ENCODE data around the gene S100A12.

The S100A12 gene

DNA sequence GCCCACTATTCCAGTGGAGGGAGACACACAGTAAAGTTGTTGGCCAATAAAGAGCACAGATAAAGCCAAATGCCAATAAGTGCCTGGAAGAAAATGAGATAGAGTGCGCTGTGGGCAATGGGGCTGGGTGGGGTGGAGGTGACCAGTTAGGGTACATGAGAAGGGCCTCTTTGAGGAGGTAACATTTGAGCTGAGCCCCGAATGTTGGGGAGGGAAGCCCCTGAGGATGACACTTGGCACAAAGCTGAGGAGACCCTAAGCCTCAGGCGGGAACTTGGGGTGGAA is 16.8 kb downstream of the S100A12 start:
- intact Hi-C loops (cut with micrococcal nuclease) = loop anchor here (2.0 to 5.0 kb wide), 2 partner anchors 28 to 209 kb away; partner anchors contain the start of gene S100A2
- Mint-ChIP-seq H3K36me3 (ENCODE audit: low read depth) (peaks cover 18% of the 10 kb centered on the region), H3K27me3 (no peaks in the 10 kb centered on the region), H3K9me3 (no peaks in the 10 kb centered on the region), H3K27ac (peak overlapping the region; percentile 94), H3K4me1 (ENCODE audit: low read depth) (peaks cover 75% of the 10 kb centered on the region), H3K4me3 (peak overlapping the region; percentile 81)

DNA sequence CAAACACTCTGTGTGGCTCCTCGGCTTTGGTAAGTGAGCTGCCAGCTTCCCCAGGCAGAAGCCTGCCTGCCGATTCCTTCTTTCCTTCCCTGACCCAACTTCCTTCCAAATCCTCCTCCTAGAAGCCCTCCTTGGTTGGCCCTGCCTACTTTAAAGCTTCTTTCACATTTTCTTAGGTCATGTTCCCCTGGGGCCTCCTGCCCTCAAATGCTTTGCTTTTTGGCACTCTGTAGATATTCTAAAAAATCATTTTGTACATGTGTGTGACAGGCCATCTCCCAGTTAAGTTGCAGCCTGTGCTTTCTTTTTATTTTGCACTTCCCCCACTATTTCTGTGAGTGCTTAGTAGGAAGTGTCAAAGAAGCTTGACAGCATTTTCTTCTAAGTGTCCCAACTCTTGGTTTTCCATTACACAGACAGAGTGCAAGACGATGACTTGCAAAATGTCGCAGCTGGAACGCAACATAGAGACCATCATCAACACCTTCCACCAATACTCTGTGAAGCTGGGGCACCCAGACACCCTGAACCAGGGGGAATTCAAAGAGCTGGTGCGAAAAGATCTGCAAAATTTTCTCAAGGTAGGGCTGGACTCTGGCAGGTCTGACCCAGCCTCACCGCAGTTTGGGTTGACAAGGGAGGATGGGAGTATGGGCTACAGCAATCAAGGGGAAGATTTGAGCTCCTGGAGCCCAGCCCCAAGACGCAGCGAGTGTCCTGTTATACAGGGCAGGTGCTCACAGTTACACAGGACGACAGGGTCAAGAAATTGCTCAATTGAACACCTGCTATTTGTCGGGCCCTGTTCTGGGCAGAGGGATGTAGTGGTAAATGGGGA is 17.3 kb downstream of the S100A12 start, which contains the start of gene S100A9:
S100A9 (plus strand) TSS at position 2 of the 838 bp plus-strand sequence; CDS start at position 432, 430 bp downstream.
- Mint-ChIP-seq H3K4me3 (peak within 1 kb of the TSS; percentile 81), H3K4me1 (ENCODE audit: low read depth) (peaks cover 69% of the 10 kb centered on the region), H3K27me3 (no peaks in the 10 kb centered on the region), H3K27ac (peak within 1 kb of the TSS; percentile 94), H3K36me3 (ENCODE audit: low read depth) (peaks cover 18% of the 10 kb centered on the region), H3K9me3 (no peaks in the 10 kb centered on the region)
- intact Hi-C loops (cut with micrococcal nuclease) = loop anchor here (2.0 to 5.0 kb wide), 2 partner anchors 29 to 209 kb away; partner anchors contain the start of gene S100A2

DNA sequence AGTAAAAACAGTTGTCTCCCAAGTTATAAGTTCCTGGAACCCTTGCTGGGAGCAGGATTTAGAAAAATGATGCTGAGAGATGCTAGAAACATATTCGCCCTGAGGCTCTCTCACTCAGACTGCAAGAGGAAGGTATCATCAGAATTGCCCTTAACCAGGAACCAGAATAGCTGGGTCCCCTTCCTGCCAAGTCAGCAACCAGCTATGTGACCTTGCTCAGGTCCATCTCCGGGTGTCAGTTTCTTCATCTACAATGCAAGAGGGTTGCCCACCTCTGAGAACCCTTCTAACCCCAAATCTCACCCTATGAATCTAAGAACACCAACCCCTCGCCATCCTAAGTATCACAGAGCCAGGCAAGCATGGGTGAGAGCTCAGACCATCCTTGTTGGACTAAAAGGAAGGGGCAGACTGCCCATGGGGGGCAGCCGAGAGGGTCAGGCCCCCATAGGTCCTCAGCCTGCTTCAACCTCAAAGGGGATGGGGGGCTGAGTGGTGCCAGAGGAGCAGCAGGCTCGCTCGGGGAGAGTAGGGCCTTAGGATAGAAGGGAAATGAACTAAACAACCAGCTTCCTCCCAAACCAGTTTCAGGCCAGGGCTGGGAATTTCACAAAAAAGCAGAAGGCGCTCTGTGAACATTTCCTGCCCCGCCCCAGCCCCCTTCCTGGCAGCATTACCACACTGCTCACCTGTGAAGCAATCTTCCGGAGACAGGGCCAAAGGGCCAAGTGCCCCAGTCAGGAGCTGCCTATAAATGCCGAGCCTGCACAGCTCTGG is 18.2 kb downstream of the S100A12 start:
- intact Hi-C loops (cut with micrococcal nuclease) = loop anchor here (5.0 kb wide), 1 partner anchor 210 kb away; the partner anchor contains the start of gene S100A2
- Mint-ChIP-seq H3K27ac (peak overlapping the region; percentile 94), H3K4me1 (ENCODE audit: low read depth) (peaks cover 61% of the 10 kb centered on the region), H3K4me3 (peak overlapping the region; percentile 81), H3K27me3 (no peaks in the 10 kb centered on the region), H3K9me3 (no peaks in the 10 kb centered on the region), H3K36me3 (ENCODE audit: low read depth) (peaks cover 18% of the 10 kb centered on the region)

DNA sequence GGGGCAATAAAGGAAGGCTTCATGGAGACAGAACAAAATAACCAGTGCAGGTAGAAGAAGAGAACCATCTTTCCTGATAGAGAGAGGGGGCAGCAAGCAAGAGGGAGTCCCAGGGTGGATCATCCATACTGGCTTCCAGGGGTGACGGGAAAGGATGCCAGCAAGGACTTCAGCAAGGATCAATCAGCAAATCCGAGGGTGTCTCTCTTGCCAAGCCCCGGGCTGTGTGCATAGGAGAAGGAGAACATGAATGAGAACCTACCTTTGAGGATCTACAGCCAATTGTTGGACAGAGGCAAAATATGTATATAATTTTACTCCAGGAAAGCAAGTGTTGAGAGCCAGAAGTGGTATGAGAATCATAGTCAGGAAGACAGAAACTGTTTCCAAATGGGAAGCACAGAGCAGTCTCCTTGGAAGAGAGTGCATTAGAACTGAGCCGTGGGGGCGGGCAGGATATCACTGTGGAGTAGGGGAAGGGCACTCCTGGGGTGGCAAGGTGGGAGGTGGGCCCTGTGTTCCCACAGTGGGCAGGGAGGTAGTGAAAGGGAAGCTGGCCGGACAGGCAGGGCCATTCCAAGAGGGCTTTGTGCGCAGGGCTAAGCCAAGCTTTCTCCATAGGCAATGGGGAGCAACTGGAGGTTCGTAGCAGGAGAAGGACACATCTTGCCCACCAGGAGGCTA is 18.9 kb downstream of the S100A12 start:
- Mint-ChIP-seq H3K4me3 (peak overlapping the region; percentile 17), H3K27ac (peak overlapping the region; percentile 94), H3K27me3 (peaks cover 1% of the 10 kb centered on the region), H3K4me1 (ENCODE audit: low read depth) (peaks cover 54% of the 10 kb centered on the region), H3K9me3 (no peaks in the 10 kb centered on the region), H3K36me3 (ENCODE audit: low read depth) (peaks cover 18% of the 10 kb centered on the region)
- intact Hi-C loops (cut with micrococcal nuclease) = loop anchor here (5.0 kb wide), 1 partner anchor 211 kb away; the partner anchor contains the start of gene S100A2

DNA sequence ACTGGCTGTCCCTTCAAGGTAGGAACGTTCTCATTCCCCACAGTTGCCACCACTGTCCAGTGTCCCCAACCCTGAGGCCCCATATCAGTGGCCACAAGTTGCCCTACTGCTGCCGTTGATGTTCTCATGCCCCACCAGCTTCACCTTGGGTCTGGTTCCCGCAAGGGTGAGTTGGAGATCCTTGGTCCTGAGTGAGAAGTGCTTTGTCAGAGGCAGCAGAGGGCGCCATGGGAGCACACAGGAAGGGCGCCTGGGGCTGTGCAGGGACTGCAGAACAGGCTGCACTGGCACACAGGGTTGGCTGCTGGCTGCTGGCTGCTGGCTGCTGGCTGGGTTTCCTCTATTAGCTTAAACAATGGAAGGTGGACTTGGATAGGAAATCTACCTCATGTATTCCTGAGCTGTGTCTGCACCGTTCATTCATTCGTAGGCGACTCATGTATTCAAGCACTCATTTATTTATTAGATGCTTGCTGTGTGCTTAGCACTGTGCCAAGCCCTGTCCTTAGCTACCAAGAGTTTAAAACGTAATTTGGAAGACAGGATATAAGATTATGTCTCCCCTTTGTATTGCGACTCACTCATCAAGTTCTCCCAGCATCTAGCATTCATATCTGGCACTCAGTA is 19.9 kb downstream of the S100A12 start:
- peaks cover 44% of the 10 kb centered on the region for H3K4me1 Mint-ChIP-seq (ENCODE audit: low read depth)
- H3K27me3 Mint-ChIP-seq = peaks cover 5% of the 10 kb centered on the region
- intact Hi-C loops (cut with micrococcal nuclease) = loop anchor here (1.0 to 5.0 kb wide), 2 partner anchors 49 to 212 kb away; partner anchors contain the start of gene S100A2
- no peak overlapping the region for H3K4me3 Mint-ChIP-seq
- no peak overlapping the region for H3K27ac Mint-ChIP-seq
- peaks cover 9% of the 10 kb centered on the region for H3K36me3 Mint-ChIP-seq (ENCODE audit: low read depth)
- no peaks in the 10 kb centered on the region for H3K9me3 Mint-ChIP-seq

DNA sequence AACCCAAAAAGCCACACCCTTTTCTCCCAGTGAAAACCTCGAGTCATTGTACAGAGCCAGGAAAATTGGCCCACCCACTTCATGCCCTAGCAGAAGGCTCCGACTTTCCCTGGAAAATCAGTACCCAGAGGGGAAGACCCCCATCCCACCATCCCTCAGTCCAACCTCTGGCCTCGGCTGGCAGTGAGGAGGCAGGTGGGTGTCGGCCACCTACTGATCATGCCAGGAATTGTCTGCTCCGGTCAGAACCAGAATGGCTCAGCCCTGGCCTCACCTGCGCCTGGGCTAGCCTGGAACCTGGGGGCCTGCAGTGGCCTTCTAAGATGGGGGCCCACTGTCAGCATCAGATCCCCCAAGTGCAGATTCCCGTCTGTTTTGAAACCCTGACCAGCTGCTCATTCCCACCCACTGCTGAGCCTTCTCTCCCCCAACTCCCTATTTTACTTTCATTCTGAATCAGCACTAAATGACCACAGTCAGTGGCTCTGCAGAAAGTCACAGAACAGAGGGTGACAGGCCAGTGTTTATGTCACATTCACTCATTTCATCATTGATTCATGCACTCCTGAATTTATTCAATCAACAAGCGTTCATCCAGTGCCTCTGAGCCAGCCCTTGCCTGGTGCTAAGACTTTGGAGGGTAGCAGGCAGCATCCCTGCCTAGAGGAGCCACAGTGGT is 20.8 kb downstream of the S100A12 start:
- Mint-ChIP-seq H3K4me3 (no peak overlapping the region), H3K4me1 (ENCODE audit: low read depth) (peaks cover 41% of the 10 kb centered on the region), H3K27me3 (peaks cover 8% of the 10 kb centered on the region), H3K36me3 (ENCODE audit: low read depth) (peaks cover 8% of the 10 kb centered on the region), H3K9me3 (no peaks in the 10 kb centered on the region), H3K27ac (no peak overlapping the region)
- intact Hi-C loops (cut with micrococcal nuclease) = loop anchor here (1.0 to 5.0 kb wide), 2 partner anchors 50 to 213 kb away; partner anchors contain the start of gene S100A2

DNA sequence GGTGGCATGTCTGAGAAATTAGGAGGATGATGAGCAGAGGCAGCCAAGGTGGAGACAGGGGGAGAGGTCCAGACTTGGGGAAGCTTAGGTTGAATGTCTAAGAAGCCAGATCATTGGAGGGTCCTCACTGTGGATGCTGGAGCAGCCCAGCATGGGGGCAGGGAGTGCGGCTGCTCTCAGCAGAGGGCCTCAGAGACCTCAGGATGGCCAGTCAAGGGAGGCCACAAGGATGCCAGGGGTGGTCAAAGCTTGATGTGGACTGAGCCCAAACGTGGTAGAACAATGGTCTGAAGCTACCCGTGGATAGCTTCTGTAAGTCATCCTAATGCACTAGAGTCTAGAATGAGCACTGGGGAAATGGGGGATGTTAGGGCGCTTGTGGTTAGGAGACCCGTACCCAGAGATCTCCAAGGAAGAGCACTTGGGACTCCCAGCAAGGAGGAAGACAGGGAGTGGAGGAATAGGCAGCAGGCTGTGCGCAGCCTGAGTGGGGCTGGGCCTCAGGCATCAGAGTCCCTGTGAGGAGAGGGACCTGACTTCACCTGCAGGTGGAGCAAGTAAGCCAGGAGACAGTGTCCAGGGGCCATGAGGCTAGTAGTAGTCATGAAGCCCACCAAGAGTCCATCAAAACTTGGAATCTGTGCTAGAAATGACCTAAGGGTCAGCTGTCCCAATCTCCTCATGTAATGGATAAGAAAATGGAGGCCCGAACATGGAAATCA is 22.0 kb downstream of the S100A12 start:
- no peak overlapping the region for H3K4me3 Mint-ChIP-seq
- intact Hi-C loops (cut with micrococcal nuclease) = no loop called here
- peaks cover 15% of the 10 kb centered on the region for H3K27me3 Mint-ChIP-seq
- no peak overlapping the region for H3K27ac Mint-ChIP-seq
- H3K4me1 Mint-ChIP-seq (ENCODE audit: low read depth) = peaks cover 43% of the 10 kb centered on the region
- no peaks in the 10 kb centered on the region for H3K9me3 Mint-ChIP-seq
- peaks cover 5% of the 10 kb centered on the region for H3K36me3 Mint-ChIP-seq (ENCODE audit: low read depth)

DNA sequence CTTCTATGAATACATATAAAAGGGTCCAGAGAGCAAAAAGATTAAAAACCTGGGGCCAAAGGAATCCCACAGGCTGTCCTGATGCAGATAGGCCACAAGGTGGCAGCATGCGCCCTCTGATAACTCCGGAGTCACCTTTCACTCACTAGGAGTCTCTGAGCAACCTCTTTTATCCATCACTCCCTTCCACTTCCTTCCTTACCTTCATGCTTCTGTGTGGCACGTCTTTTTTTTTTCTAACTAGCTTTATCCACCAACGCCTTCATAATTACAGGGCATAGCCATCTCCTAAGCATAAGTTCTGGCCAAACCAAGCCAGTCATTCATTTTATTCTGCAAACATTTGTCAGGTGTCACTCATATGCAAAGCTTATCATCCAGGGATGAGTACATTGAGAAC is 22.9 kb downstream of the S100A12 start:
- peaks cover 15% of the 10 kb centered on the region for H3K27me3 Mint-ChIP-seq
- intact Hi-C loops (cut with micrococcal nuclease) = loop anchor here (1.0 kb wide), 1 partner anchor 143 kb away; no protein-coding TSS in a partner anchor

DNA sequence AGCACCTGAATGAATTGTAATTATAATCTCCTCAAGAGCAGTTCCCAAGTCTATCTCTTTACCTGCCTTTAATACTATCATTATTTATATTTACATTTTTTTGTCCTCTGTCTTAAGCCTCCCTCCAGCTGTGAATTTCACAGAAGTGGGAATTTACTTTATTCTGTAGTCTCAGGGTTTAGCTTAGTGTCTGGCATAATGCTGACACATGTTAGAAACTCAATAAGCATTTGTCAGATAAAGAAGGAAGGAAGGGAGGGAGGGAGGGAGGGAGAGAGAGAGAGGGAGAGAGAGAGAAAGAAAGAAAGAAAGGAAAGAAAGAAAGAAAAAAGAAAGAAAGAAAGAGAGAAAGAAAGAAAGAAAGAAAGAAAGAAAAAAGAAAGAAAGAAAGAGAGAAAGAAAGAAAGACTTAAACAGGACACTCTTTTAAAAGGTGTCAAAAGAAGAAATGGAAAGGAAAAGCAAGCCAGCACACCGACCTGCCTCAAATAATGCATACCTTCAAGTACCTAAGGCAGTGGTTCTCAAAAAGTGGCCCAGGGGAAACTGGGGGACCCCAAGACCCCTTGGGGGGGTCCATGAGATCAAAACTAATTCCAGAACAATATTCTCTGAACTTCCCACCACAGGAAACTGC is 25.0 kb downstream of the S100A12 start:
- no peaks in the 10 kb centered on the region for H3K9me3 Mint-ChIP-seq
- H3K4me1 Mint-ChIP-seq (ENCODE audit: low read depth) = peaks cover 31% of the 10 kb centered on the region
- H3K27ac Mint-ChIP-seq = no peak overlapping the region
- H3K4me3 Mint-ChIP-seq = no peak overlapping the region
- intact Hi-C loops (cut with micrococcal nuclease) = no loop called here
- H3K27me3 Mint-ChIP-seq = peaks cover 25% of the 10 kb centered on the region
- no peaks in the 10 kb centered on the region for H3K36me3 Mint-ChIP-seq (ENCODE audit: low read depth)

More for the DNA sequence above, 22.9 kb downstream of the S100A12 start:
- Mint-ChIP-seq H3K36me3 (ENCODE audit: low read depth) (no peaks in the 10 kb centered on the region), H3K4me1 (ENCODE audit: low read depth) (peaks cover 36% of the 10 kb centered on the region), H3K27ac (no peak overlapping the region), H3K4me3 (no peak overlapping the region), H3K9me3 (no peaks in the 10 kb centered on the region)

DNA sequence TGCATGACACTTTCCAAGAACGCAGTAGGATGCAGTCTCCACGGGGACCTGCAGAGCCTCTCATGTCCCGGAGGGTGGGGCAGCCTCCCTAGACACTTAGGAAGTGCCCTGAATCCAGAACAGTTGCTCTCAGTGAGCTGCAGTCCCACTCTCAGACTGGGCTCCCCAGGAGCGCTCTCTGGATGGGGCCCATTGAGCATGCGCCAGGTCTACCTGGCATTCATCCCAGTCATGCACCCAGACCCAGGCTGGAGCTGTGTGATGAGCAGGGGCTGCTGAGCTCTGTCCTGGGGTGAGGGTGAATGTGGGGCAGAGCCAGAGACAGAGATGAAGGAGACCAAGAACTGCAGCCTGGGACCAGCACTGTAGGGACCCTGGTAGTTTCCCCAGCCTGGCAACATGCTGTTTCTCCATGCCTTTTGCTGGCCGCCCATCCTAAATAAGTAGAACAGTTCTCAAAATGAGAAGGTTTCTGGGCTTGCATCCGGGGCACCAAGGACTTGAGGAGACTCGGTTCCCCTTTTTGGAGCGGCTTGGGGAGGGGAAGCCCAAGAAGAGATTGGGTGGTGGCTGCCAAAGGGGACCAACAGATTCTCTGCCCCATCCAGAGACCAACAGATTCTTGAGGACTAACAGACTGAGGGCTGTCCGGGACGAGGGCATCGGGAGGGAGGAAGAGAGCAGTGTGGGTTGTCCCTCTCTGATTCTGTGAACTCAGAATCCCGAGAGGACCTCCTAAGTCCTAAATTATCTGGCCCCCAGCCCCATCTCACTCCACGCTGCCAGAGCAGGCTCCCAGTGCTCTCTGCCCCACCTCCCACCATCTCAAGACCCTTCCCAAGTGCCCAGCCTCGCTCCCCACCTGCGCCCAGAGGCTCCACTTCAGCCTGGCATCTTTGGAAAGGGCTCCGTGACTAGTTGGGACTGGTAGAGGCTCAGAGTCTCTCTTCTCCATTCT is 25.8 kb downstream of the S100A12 start:
- no peaks in the 10 kb centered on the region for H3K36me3 Mint-ChIP-seq (ENCODE audit: low read depth)
- H3K4me1 Mint-ChIP-seq (ENCODE audit: low read depth) = peaks cover 36% of the 10 kb centered on the region
- H3K27ac Mint-ChIP-seq = no peak overlapping the region
- H3K27me3 Mint-ChIP-seq = peaks cover 25% of the 10 kb centered on the region
- intact Hi-C loops (cut with micrococcal nuclease) = no loop called here
- H3K9me3 Mint-ChIP-seq = no peaks in the 10 kb centered on the region
- H3K4me3 Mint-ChIP-seq = no peak overlapping the region

Data from dendritic cell treated with granulocyte-macrophage colony-stimulating factor and Interleukin-4, amounts not matched to agents 40 ng/mL and 50 ng/mL, for 4 days (primary cell).